Myocyte (in vitro differentiated cells): ENCODE measurements around the gene IPO7. TPM values are rescaled to one million over a fixed set of nuclear protein-coding genes. Genes with fewer than 3 reads are reported as not detected.
"Not testable (repeated sequence)": the region's sequence is repeated elsewhere in the genome, so short reads cannot be mapped to it uniquely, and the experiment has no call there.

ENCODE experiments used
- DNase-seq: peaks from one replicate; pipeline ENCODE4 v3.0.0-alpha.2; 2012; ENCODE audit warnings: low read depth
- polyA plus RNA-seq: library from polyadenylated mRNA; unstranded; fragments of >200 nt; gene quantifications from one replicate; pipeline ENCODE4 v1.2.1, GENCODE V29; 2012; ENCODE audit warnings: missing spikeins
- total RNA-seq: library from RNA; depleted of rRNA; stranded (reverse); fragments of >200 nt; gene quantifications from 2 replicates; pipeline ENCODE4 v1.2.3, GENCODE V29; 2014

Gene IPO7
- 162 and 183 TPM in 2 replicates for total RNA-seq
- polyA plus RNA-seq = 32.2 TPM

GRCh38 chr11:9384535-9385326 lies at the start of gene IPO7:
Gene IPO7, plus strand, starts transcription at chr11:9384652. Its CDS starts 112 bp downstream, at chr11:9384764.
- DNase-seq = peak; percentile 93

- no peak for DNase-seq
Observed at GRCh38 chr11:9341638-9342178, 42.7 kb upstream of the IPO7 start.

GRCh38 chr11:9344061-9344680 lies 40.3 kb upstream of the IPO7 start:
- DNase-seq = no peak

DNA sequence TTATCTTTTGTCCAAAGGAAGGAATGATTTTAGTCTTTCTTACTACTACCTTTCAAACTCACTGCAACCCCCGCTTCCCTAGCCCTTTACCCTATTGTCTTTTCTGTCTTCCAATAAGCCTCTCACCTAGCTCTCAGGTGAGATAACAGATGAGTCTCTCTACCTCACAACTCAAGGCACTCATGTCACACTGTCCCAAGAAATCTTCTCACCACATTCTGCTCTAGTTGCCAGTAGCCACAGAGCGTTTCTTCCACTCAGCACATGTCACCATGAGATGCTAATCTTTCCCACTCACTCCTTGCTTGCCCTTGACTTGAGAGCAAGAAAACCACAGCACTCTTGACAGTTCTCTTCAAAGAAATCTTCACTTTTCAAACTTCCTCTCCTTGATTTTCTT lies 37.4 kb upstream of the IPO7 start:
- peak; percentile 16 for DNase-seq

GRCh38 chr11:9347779-9348178 lies 36.7 kb upstream of the IPO7 start:
- DNase-seq = not testable (repeated sequence)

DNA sequence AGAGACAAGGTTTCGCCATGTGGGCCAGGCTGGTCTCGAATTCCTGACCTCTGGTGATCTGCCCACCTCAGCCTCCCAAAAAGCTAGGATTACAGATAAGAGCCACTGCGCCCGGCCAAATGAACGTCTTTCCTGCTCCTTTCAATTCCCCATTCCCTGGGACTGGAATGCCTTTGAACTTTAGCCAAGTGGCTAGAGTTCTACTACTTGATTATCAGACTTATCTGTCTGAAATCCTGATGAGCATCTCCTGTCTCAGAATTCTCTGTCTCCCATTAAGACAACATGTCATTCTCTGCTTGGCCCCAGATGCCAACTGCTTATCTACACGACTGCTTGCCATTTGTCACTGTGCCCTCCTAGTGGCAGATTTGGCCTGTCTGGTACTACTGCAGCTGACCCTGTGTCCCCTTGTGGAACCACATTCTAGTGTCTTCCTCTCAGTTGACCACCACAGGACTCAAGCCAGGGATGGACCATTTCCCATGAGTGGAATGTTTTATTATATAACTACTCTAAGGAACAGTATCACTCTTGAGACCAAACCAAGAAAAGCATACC lies 33.1 kb upstream of the IPO7 start:
- DNase-seq = peak; percentile 42

DNA sequence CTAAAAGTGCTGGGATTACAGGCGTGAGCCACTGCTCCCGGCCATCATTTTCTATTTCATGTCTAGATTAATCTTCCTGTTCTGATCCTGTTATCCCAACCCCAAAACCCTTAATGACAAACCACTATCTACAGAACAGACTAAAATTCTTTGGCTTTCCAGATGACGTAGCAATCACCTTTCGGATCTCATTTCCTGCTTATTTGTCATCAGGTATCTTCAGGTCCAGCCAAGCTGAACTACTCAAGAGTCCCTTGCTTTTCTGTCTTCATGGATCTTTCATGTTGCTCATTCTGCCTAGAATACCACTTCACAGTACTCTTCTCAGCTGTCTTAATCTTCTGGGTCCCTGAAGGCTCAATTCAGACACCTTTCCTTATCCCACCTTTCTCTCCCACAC lies 27.4 kb upstream of the IPO7 start:
- no peak for DNase-seq

DNA sequence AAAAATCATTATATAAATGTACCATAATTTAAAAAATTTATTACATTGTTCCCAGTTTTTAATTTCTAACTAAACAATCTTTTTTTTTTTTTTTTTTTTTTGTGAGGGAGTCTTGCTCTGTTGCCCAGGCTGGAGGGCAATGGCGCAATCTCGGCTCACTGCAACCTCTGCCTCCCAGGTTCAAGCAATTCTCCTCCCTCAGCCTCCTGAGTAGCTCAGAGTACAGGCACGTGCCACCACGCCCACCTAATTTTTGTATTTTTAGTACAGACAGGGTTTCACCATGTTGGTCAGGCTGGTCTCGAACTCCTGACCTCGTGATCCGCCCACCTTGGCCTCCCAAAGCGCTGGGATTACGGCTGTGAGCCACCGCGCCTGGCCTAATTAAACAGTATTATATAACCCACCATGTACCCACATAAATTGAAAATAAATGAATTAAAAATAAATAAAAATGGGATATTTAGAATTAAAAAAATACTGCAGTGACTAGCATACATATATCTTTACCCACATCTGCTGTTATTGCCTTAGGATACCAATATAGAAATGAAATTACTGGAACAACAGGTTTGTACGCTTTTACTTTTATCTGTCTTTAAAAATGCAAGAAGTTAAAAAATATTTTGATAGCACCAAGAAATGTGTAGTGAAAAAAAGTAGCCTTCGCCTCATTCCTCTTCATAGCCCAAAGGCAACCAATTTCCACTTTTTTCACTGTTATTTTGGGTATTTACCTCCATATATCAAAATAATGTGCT lies 23.4 kb upstream of the IPO7 start:
- DNase-seq = not testable (repeated sequence)

DNA sequence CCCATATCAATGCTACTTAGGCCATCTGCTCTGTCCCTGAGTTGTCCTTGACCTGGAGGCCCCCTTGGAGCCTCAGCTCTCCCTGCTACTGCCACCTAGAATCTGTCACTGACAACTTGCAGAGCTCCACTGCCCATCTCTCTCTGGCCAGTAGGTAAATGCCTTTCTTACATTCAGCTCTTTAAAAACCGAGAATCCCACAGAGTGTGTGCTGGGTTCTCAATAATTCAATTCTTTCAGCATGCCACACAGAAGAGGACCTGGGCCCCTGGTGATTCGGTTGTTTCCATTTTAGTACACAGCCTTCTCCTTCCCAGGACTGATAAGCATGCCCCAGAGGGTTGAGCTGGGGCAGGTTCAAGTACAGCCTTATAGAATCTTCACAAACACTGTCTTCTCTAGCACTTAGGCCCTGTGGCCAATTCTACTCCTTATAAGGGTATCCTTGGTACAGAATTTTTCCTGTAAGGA lies 22.0 kb upstream of the IPO7 start:
- DNase-seq = no peak

DNA sequence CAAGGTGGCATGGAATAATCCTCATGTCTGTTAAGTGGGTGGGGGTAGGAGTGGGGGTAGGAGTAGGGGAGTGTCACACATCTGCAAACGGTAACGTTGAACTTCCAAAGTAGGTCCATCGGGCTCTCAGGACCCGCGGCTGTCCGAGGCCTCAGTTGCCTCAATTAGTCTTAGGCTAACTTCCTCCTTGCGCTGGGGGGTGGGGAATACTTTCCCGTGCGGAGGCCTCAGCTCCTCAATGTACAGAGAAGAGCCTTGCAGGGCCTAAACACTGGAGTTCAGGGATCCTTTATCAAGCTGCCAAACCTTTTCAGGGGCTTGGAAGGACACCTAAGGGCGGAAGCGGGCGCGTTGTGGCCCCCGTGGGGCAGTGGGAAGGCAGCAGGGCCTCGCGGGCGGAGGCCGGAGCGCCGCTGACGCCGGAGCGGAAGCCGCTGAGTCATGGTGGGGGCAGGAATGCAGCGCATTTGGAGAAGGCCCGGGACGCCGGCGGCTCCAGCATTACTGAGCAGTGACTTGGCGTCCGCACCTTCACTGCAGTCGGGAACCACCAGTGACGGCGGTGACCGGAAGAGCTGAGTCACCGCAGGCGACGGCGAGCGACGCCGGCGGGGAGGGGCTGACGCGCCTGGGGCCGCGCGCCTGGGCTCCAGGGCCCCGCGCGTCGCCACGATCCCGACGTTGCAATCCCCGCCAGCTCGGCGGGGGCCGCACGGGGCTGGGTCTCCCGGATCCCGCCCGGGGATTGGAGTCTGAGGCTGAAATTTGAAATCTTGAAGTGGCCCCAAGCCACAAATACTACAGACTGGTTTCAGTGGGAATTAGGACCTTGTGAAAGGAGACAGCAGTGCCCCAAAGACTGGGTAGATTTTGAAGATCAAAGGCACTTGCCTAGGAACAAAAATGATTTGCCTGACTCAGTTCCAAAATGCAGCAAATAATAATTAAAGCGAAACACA lies 20.2 kb upstream of the IPO7 start:
- peak; percentile 98 for DNase-seq

DNA sequence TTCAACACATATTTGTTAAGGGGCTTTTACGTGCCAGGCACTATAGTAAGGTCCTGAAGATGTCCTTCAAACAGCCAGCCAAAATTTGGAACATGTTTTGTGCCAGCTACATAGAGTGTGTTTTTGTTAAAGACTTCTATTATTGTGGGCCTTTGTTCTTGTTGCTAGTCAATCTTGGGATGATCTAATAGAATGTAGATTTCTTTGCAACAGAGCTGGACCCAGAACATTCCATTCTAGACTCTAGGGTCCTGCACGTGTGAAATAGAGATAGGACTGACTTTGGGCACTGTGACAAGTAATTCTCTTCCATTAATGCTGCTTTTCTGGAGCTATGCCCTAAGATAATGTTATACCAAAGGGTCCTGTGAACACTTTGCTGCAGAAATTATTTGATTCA lies 16.9 kb upstream of the IPO7 start:
- no peak for DNase-seq

GRCh38 chr11:9377036-9377435 lies 7.4 kb upstream of the IPO7 start:
- DNase-seq = no peak

- DNase-seq = no peak
Observed at GRCh38 chr11:9379041-9379440, 5.4 kb upstream of the IPO7 start.

- peak; percentile 26 for DNase-seq
Observed at GRCh38 chr11:9380773-9381172, 3.7 kb upstream of the IPO7 start.

DNA sequence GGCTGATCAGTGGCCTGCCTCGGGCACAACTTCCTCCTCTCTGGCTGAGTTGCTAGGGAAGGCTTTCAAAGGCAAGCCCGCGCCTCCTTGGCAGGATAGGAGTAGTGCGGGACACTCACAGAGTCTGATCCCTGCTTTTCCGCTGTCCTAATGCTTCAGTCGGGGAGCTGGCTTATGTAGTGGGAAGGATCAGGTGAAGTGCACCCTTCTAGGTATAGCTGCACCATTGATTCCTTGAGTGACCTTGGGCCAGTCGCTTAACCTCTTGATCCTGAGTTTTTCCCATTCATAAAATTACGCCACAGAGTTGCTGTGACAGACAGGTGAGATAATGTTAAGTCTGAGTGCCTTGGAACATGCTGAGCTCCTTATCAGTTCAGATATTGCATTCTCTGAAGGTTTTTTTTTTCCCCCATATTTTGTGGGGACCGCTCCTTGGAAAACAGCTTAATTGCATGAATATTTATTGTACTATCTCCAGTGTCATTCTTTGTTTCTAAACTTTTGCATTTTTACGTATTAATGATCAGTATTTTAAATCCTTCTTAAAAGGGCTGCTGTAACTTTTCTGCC lies 961 bp downstream of the IPO7 start:
- DNase-seq = no peak

DNA sequence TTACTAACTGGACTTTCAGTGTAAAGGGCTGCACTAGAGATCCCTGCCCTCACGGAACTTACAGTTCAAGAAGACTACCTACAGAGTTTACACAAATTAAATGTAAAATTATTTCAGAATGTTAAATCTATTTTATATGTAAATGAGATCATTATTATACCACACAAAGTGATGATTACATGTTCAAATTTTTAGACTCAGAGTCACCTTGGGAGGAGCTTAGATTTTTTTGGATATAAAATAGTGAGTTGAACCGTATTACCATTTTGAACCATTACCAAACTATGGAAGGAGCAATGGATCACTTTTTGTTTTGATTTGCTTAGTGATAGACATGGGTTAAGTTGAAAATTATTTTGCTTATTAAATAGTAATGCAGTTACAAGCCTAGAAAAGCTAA lies 1.6 kb downstream of the IPO7 start:
- no peak for DNase-seq

GRCh38 chr11:9386901-9387300 lies 2.4 kb downstream of the IPO7 start:
- no peak for DNase-seq

DNA sequence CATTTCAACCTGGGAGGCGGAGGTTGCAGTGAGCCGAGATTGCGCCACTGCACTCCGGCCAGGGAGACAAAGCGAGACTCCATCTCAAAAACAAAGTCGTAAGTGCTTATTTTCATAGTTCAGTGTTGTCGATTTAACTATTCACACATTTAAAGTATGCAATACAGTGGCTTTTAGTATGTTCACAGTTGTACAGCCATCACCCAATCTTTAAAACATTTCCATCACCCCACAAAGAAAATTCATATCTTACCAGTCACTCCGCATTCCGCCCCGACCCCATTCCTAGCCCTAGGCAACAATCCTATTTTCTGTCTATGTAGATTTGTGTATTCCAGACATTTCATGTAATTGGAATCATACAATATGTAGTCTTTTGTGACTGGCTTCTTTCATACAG lies 11.9 kb downstream of the IPO7 start:
- no peak for DNase-seq

DNA sequence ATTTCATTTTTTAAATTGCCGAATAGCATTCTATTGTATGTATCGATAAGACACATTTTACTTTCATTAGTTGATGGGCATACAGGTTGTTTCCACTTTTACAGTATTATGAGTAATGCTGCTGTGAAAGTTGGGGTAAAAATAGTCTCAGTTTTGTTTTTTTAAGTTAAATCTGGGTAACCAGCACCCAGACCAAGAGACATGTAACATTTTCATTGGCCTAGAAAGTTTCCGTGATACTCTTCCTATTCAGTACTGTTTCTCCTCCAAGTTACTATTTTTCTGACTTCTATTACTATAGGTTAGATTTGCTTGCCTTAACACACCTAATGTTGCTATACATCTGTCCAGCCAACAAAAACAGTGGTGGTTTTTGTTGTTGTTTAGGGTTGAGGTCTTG lies 12.3 kb downstream of the IPO7 start:
- DNase-seq = no peak
